Activated naive CD8-positive, alpha-beta T cell treated with anti-CD3 and anti-CD28 coated beads for 36 hours (primary cell): ENCODE measurements around the gene PRDM5. TPM values are rescaled to one million over a fixed set of nuclear protein-coding genes. Genes with fewer than 3 reads are reported as not detected.

Experiments used
- DNase-seq: peaks from one replicate; pipeline ENCODE4 v3.0.0; 2021
- H3K27ac Mint-ChIP-seq: one replicate; pipeline ENCODE4 v1.8.0; 2022; ENCODE audit warnings: mild to moderate bottlenecking, moderate library complexity, mixed read lengths
- H3K27me3 Mint-ChIP-seq: one replicate; pipeline ENCODE4 v1.8.0; 2022; ENCODE audit warnings: mild to moderate bottlenecking, mixed read lengths
- H3K36me3 Mint-ChIP-seq: one replicate; pipeline ENCODE4 v1.8.0; 2021; ENCODE audit warnings: mild to moderate bottlenecking, mixed read lengths
- H3K4me1 Mint-ChIP-seq: one replicate; pipeline ENCODE4 v1.8.0; 2021; ENCODE audit warnings: mixed read lengths
- H3K4me3 Mint-ChIP-seq: one replicate; pipeline ENCODE4 v1.8.0; 2022; ENCODE audit warnings: mild to moderate bottlenecking, moderate library complexity, mixed read lengths
- H3K9me3 Mint-ChIP-seq: one replicate; pipeline ENCODE4 v1.8.0; 2022; ENCODE audit warnings: mixed read lengths
- total RNA-seq, 2 experiments: library from RNA; stranded (reverse); gene quantifications; one replicate each; pipeline ENCODE4 v1.2.3, GENCODE V29; 2021

The PRDM5 gene
- total RNA-seq, 2 experiments from 2014 or later: 1.3 to 1.4 TPM

GRCh38 chr4:120796271-120796670 lies 126.3 kb downstream of the PRDM5 start:
- Mint-ChIP-seq H3K36me3 (no peaks in the 10 kb centered on the region), H3K4me3 (no peak overlapping the region), H3K27ac (no peak overlapping the region), H3K9me3 (peaks cover 5% of the 10 kb centered on the region), H3K4me1 (peaks cover 7% of the 10 kb centered on the region), H3K27me3 (no peaks in the 10 kb centered on the region)
- no peak for DNase-seq

DNA sequence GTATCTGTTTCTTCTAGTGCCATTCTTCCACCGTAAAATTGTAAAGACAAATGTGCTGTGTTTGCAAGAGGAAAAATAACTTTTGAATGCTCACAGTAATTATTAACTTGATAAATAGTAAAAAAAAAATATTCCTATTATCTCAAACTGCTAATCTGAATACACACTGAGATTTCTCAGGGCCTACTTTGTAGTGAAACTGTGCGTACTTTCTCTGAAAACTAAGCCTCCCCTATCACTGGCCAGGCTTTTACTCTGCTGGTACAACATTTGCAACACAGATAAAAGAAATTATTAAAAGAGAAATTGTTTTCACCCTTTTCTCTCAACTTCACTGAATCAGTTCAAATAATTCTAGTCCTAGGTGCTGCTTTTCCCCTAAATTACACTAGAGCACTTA lies 137.3 kb downstream of the PRDM5 start:
- no peaks in the 10 kb centered on the region for H3K9me3 Mint-ChIP-seq
- DNase-seq: no peak
- no peak overlapping the region for H3K27ac Mint-ChIP-seq
- no peaks in the 10 kb centered on the region for H3K36me3 Mint-ChIP-seq
- H3K4me1 Mint-ChIP-seq: no peaks in the 10 kb centered on the region
- no peaks in the 10 kb centered on the region for H3K27me3 Mint-ChIP-seq
- H3K4me3 Mint-ChIP-seq: no peak overlapping the region

DNA sequence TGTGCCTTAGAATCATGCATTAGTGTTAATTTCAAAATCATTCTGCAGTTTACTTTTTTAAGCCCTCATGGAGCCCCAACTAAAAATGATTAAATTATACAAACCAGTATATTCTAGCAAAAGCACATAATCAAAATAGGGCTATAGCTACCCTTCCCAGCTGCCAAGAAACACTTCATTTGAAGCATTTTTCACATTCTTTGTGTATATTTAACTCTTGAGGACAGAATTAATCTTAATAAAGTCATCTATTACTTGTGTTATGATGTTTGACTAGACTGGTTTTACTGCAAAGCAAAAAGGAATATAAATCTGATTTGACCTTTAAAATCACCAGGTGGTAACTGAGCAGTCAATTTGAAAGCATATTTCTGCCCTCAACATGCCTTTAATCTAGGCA lies 145.1 kb downstream of the PRDM5 start:
- Mint-ChIP-seq H3K36me3 (no peaks in the 10 kb centered on the region), H3K4me1 (peaks cover 4% of the 10 kb centered on the region), H3K9me3 (no peaks in the 10 kb centered on the region), H3K4me3 (no peak overlapping the region), H3K27ac (no peak overlapping the region), H3K27me3 (no peaks in the 10 kb centered on the region)
- no peak for DNase-seq

DNA sequence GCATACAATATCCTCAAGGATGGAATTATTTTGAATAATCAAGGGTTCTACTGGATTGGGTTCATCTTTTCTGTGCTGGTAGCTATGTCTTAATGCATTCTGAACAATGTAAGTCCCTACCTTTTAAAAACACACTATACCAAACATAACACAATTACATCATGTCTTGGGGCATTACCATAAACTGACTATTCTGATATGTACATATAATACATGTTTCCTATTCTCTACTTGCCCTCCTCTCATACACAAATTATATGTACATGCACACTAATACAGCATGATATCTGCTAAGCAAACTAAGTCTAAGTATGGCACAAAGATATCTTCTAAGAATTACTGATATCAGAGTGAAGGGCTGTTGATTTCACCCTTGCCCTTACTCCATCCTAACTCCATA lies 147.1 kb downstream of the PRDM5 start:
- no peaks in the 10 kb centered on the region for H3K9me3 Mint-ChIP-seq
- H3K27ac Mint-ChIP-seq: no peak overlapping the region
- peaks cover 4% of the 10 kb centered on the region for H3K4me1 Mint-ChIP-seq
- H3K36me3 Mint-ChIP-seq: no peaks in the 10 kb centered on the region
- DNase-seq: no peak
- H3K27me3 Mint-ChIP-seq: no peaks in the 10 kb centered on the region
- H3K4me3 Mint-ChIP-seq: no peak overlapping the region

DNA sequence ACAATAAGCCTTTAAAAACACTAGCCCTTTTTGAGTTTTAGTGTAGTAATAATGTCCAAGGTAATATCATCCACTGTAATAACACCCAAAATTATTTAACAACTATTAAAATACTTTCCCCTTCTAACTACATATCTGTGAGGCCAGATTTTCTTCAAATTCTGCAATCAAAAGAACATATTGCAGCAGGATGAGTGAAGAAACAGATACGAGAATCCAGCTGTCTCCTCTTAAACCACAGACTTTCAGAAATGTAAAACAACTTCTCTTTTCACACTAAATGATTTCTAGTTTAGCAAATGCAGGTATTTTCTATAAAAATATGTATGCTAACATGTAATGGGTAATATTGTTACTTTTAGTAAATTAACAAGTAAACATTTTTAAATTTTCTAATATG lies 148.9 kb downstream of the PRDM5 start:
- H3K9me3 Mint-ChIP-seq: no peaks in the 10 kb centered on the region
- no peaks in the 10 kb centered on the region for H3K36me3 Mint-ChIP-seq
- H3K4me3 Mint-ChIP-seq: no peak overlapping the region
- H3K27me3 Mint-ChIP-seq: no peaks in the 10 kb centered on the region
- DNase-seq: no peak
- H3K4me1 Mint-ChIP-seq: peaks cover 4% of the 10 kb centered on the region
- no peak overlapping the region for H3K27ac Mint-ChIP-seq

GRCh38 chr4:120771907-120772306 lies 150.6 kb downstream of the PRDM5 start:
- no peak for DNase-seq
- no peaks in the 10 kb centered on the region for H3K9me3 Mint-ChIP-seq
- no peak overlapping the region for H3K27ac Mint-ChIP-seq
- no peaks in the 10 kb centered on the region for H3K27me3 Mint-ChIP-seq
- H3K4me1 Mint-ChIP-seq: no peaks in the 10 kb centered on the region
- H3K4me3 Mint-ChIP-seq: no peak overlapping the region
- no peaks in the 10 kb centered on the region for H3K36me3 Mint-ChIP-seq

DNA sequence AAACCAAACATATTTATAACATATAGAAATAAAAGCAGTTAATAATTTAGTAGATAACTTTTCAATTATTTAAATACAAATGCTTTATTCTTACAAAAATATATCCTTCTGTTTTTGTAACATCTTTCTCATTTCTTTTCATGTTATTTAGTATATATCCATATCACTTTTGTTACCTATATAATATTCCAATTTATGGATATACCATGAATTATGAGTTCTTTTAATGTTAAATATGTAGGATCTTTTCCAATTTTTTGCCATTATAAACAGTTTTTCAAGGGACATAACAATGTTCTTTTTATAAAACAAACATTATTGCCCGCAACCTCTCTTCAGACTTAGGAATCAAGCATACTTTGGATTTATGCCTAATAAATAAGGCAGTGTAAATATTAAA lies 151.6 kb downstream of the PRDM5 start:
- H3K27ac Mint-ChIP-seq: no peak overlapping the region
- H3K4me1 Mint-ChIP-seq: no peaks in the 10 kb centered on the region
- DNase-seq: no peak
- no peaks in the 10 kb centered on the region for H3K27me3 Mint-ChIP-seq
- no peak overlapping the region for H3K4me3 Mint-ChIP-seq
- H3K36me3 Mint-ChIP-seq: no peaks in the 10 kb centered on the region
- no peaks in the 10 kb centered on the region for H3K9me3 Mint-ChIP-seq

GRCh38 chr4:120769227-120769626 lies 153.3 kb downstream of the PRDM5 start:
- H3K27me3 Mint-ChIP-seq: no peaks in the 10 kb centered on the region
- H3K36me3 Mint-ChIP-seq: no peaks in the 10 kb centered on the region
- H3K9me3 Mint-ChIP-seq: no peaks in the 10 kb centered on the region
- no peaks in the 10 kb centered on the region for H3K4me1 Mint-ChIP-seq
- no peak overlapping the region for H3K27ac Mint-ChIP-seq
- no peak overlapping the region for H3K4me3 Mint-ChIP-seq
- no peak for DNase-seq

- no peaks in the 10 kb centered on the region for H3K9me3 Mint-ChIP-seq
- H3K27me3 Mint-ChIP-seq: no peaks in the 10 kb centered on the region
- no peak overlapping the region for H3K4me3 Mint-ChIP-seq
- no peaks in the 10 kb centered on the region for H3K4me1 Mint-ChIP-seq
- DNase-seq: no peak
- H3K36me3 Mint-ChIP-seq: no peaks in the 10 kb centered on the region
- no peak overlapping the region for H3K27ac Mint-ChIP-seq
These were observed 157.3 kb downstream of the PRDM5 start for GRCh38 chr4:120765260-120765680.

DNA sequence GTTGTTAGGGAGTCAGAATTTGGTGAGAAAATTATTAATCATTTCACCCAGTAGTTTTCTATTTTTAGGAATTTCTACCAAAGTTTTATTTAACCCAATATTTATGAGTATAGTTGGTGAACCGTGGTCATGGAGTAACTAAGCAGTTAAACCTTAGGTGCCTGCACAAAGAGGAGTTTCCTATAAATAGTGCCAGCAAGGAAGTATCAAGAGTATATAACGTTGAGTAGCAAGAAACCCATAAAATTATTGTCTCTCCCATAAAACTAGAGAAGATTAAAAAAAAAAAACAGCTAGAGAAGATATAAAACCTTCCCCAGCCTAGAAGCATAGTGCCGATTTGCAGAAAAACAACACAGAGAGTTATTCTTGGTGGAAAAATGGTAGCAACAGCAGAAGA lies 158.9 kb downstream of the PRDM5 start:
- no peak for DNase-seq
- H3K4me3 Mint-ChIP-seq: no peak overlapping the region
- no peak overlapping the region for H3K27ac Mint-ChIP-seq
- no peaks in the 10 kb centered on the region for H3K36me3 Mint-ChIP-seq
- H3K27me3 Mint-ChIP-seq: no peaks in the 10 kb centered on the region
- no peaks in the 10 kb centered on the region for H3K9me3 Mint-ChIP-seq
- no peaks in the 10 kb centered on the region for H3K4me1 Mint-ChIP-seq

GRCh38 chr4:120761070-120761469 lies 161.5 kb downstream of the PRDM5 start:
- Mint-ChIP-seq H3K4me1 (no peaks in the 10 kb centered on the region), H3K9me3 (no peaks in the 10 kb centered on the region), H3K36me3 (no peaks in the 10 kb centered on the region), H3K27me3 (no peaks in the 10 kb centered on the region), H3K4me3 (no peak overlapping the region), H3K27ac (no peak overlapping the region)
- DNase-seq: no peak

DNA sequence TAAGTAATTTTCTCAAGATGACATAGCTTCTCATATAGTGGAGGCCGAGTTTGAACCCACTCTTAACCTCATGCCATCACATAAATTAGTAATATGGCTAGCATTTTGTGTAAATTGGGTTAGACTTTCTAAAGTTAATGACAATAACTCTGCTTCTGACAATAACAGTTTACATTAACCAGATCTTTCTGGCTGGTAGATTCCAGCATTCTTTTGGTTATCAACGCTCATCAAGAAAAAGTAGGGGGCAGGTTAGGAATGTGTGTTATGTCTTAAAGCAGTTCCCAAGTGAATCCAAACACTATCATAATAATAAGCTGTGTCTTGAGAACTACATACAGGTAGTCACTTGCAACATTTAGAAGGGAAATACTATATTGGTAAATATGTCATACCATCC lies 162.5 kb downstream of the PRDM5 start:
- no peak overlapping the region for H3K4me3 Mint-ChIP-seq
- H3K4me1 Mint-ChIP-seq: no peaks in the 10 kb centered on the region
- H3K27ac Mint-ChIP-seq: no peak overlapping the region
- no peaks in the 10 kb centered on the region for H3K36me3 Mint-ChIP-seq
- no peaks in the 10 kb centered on the region for H3K27me3 Mint-ChIP-seq
- H3K9me3 Mint-ChIP-seq: no peaks in the 10 kb centered on the region
- no peak for DNase-seq

DNA sequence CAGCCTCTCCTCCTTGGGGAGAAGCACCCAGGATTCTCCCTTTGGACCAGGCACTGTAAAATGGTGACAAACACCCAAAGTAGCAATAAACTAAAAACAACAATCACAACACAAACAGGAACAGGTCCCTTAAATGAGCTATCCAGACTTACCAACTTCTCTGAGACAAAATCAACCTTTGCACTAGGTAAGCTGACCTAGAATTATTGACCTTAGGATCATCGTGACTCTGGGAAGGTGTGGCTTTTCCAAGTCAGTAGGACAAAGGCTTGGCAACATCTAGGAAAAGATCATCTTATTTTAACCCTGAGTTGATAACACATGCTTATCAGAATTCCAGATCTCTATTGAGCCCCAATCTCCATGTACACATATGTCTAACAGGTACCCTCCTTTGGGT lies 166.7 kb downstream of the PRDM5 start:
- Mint-ChIP-seq H3K36me3 (peaks cover 6% of the 10 kb centered on the region), H3K9me3 (no peaks in the 10 kb centered on the region), H3K27ac (no peak overlapping the region), H3K27me3 (no peaks in the 10 kb centered on the region), H3K4me1 (no peaks in the 10 kb centered on the region), H3K4me3 (no peak overlapping the region)
- no peak for DNase-seq

- peaks cover 9% of the 10 kb centered on the region for H3K36me3 Mint-ChIP-seq
- no peak overlapping the region for H3K4me3 Mint-ChIP-seq
- H3K4me1 Mint-ChIP-seq: no peaks in the 10 kb centered on the region
- H3K27me3 Mint-ChIP-seq: no peaks in the 10 kb centered on the region
- peaks cover 4% of the 10 kb centered on the region for H3K9me3 Mint-ChIP-seq
- H3K27ac Mint-ChIP-seq: no peak overlapping the region
- no peak for DNase-seq
These were observed 167.9 kb downstream of the PRDM5 start for GRCh38 chr4:120754590-120754989.

DNA sequence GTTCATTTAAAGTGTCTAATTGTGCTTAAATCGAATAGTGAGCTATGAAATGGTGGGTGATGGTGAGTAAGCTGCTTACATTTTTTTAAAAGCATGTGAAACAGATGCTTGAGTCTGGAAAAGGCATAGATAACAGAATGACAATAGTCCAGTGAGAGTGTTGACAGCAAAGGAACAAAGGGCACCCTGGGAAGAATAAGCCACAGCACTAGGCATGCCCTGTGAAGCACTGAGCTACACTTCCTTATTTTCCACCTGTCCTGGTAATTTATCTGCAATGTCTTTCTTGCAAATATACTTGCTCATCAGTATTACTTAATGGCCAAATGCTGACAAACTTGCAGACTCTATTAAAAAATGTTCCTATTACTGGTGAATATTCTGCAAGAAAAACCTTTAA lies 168.7 kb downstream of the PRDM5 start:
- H3K27ac Mint-ChIP-seq: no peak overlapping the region
- peaks cover 5% of the 10 kb centered on the region for H3K4me1 Mint-ChIP-seq
- no peak for DNase-seq
- H3K27me3 Mint-ChIP-seq: no peaks in the 10 kb centered on the region
- peaks cover 11% of the 10 kb centered on the region for H3K36me3 Mint-ChIP-seq
- peaks cover 4% of the 10 kb centered on the region for H3K9me3 Mint-ChIP-seq
- no peak overlapping the region for H3K4me3 Mint-ChIP-seq

DNA sequence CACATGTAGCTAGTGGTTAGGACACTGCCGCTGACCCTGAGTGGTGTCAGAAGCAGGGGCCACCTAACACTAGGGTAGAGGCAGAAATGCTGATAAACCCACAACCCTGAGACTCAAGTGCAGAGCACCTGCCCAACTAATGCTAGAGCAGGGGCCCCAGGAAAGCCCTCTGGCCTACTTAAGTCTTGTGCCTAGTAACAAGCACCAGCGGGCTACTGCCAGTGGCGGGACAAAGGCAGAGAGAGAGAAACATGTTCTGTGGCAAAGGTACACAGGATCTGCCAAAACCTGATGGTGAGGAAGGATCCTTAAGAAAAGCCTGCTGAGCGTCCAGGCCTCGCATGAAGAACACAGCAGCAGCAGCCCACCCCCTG lies 172.4 kb downstream of the PRDM5 start:
- Mint-ChIP-seq H3K4me3 (no peak overlapping the region), H3K27me3 (no peaks in the 10 kb centered on the region), H3K36me3 (peaks cover 13% of the 10 kb centered on the region), H3K4me1 (peaks cover 5% of the 10 kb centered on the region), H3K9me3 (peaks cover 7% of the 10 kb centered on the region), H3K27ac (no peak overlapping the region)
- DNase-seq: no peak
